Renal cortex interstitium (tissue), 11 donors: Measurements from ENCODE around the gene SH2D4B. TPM values are rescaled to one million over a fixed set of nuclear protein-coding genes. Genes with fewer than 3 reads are reported as not detected.

ENCODE experiments used
- DNase-seq, 11 donors: peaks; one replicate each; pipeline ENCODE4 v3.0.0-alpha.2; 2013; ENCODE audit warnings: low read depth in 9 of 11, low spot score in 4 of 11; ENCODE audit errors: extremely low read depth in 1 of 11
- polyA plus RNA-seq, 3 donors: library from polyadenylated mRNA; unstranded; fragments of 120-200 nt; gene quantifications; one replicate each; pipeline ENCODE4 v1.2.1, GENCODE V29; 2013; ENCODE audit not compliant: insufficient read length in 3 of 3

The SH2D4B gene
- polyA plus RNA-seq, 3 donors = 0.17 to 0.26 (median 0.20) TPM

- no peak for DNase-seq
These were observed 71.0 kb downstream of the SH2D4B start for GRCh38 chr10:80608706-80609105.

DNA sequence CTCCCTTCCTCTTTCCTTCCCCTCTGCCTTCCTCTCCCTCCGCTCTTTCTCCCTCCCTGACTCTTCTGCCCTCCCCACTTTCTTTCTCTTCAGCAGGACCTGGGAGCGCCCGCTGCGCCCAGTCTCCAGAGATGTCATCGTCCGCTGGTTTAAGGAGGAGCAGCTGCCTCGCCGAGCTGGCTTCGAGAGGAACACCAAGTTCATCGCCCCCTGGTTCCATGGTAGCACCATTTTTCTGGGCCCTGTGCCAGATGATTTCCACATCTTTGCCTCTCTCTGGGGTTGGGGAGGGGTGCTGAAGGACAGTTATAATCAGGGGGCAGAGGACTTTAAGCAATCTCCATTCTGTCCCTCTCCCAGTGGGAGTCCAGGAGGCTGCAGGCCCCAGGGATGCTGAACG lies 71.6 kb downstream of the SH2D4B start:
- DNase-seq = no peak

GRCh38 chr10:80611481-80612185 lies 73.9 kb downstream of the SH2D4B start:
- peak in 1 of 11 donors; percentile 18 for DNase-seq

- no peak for DNase-seq
These were observed 74.6 kb downstream of the SH2D4B start for GRCh38 chr10:80612261-80612660.

DNA sequence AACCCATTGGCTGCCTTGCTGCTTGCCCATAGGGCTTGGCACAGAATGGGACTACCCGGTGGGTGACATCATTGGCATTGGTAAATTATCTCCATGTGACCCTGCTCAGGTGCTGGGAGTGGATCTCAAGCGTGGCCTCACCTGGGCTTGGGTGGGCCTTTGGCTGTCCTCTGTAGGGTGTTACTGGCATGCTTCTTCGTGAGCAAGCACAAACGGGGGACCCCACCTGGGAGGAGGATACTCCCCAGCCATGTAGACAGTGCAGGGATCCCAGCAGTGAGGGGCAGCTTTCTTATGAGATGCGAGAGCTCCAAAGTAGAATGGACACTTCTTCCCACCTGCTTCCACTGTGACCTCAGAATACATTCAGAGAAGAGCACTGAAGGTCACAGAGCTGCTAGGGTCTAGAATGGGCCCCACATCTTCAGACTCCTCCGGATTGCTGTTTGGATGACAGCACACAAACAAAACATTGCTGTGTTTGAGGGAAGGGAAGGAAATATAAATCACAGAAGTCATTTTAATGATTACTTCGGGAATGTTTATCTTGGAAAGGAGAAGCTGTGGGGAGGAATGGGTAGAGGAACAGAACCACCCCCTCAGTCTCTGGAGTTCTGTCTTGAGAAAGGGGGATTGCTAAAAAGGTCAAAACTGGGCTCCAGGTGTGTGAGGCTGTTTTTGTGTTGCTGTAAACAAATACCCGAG lies 75.9 kb downstream of the SH2D4B start:
- DNase-seq = peak in 2 of 11 donors; percentile 20 to 35

- DNase-seq = no peak
These were observed 77.1 kb downstream of the SH2D4B start for GRCh38 chr10:80614576-80615416.

GRCh38 chr10:80617807-80618206 lies 80.1 kb downstream of the SH2D4B start:
- DNase-seq = no peak

DNA sequence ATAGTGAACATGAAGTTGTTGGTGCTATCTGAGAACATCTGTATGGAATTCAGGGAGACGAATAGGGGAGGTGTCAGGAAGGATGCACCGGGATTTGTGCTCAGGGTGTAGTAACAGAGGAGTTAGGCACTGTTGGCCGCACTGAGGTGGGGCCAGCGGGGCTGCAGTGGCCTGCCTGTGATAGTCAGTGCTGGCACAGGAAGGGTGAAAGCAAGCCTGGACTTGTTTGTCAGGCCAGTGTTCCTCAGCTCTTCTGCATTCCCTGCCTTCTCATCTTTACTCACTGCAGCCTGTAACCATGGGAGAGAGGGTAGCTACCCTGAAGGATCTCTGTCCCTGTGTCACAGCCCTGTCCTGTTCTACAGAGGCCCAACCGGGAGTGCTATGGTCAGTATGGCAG lies 81.3 kb downstream of the SH2D4B start:
- no peak for DNase-seq

- no peak for DNase-seq
These were observed 84.5 kb downstream of the SH2D4B start for GRCh38 chr10:80622153-80622552.

GRCh38 chr10:80630324-80630723 lies 92.6 kb downstream of the SH2D4B start:
- no peak for DNase-seq

GRCh38 chr10:80632742-80633141 lies 95.0 kb downstream of the SH2D4B start:
- no peak for DNase-seq

GRCh38 chr10:80633383-80633860 lies 95.7 kb downstream of the SH2D4B start:
- no peak for DNase-seq

DNA sequence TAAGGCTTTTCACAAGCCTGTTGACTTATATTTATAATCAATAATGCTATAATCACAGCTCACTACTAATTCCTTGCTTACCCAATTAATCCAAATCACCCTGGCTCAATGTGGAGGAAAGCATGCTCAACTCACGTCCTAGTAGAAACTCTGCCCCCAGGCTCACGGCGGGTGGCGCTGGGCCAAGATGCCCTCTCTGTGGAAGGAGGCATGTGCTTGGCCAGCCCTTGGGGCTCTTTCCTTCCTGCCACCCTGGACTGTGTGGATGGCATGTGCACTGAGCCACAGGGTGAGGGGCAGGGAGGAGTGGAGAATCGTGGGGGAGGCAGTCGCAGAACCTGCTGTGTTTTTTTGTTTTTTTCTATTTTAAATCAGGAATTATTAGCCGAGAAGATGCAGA lies 96.2 kb downstream of the SH2D4B start:
- no peak for DNase-seq

DNA sequence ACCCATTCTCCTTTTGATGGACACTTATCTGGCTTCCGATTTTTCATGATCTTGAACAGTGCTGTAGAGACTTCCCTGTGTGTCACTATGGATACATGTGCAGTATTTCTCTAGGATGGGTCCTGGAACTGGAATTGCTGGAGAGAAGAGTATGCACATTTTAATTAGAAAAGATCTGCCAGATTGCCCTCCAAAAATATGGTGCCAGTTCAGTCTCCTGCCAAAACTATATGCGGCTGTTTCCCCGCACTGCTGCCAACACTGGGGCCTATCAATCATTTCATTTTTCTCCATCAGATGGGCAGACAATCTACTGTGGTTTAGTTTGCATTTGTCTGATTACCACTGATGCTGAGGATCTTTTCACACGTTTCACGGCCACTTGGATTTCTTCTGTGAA lies 105.0 kb downstream of the SH2D4B start:
- no peak for DNase-seq

- peak in 3 of 11 donors; percentile 16 to 54 (median 44) for DNase-seq
These were observed 108.7 kb downstream of the SH2D4B start for GRCh38 chr10:80646366-80646765.

- DNase-seq = peak in 1 of 11 donors; percentile 15
These were observed 109.6 kb downstream of the SH2D4B start for GRCh38 chr10:80647173-80647833.

- DNase-seq = no peak
These were observed 110.4 kb downstream of the SH2D4B start for GRCh38 chr10:80648106-80648505.

- DNase-seq = no peak
These were observed 111.5 kb downstream of the SH2D4B start for GRCh38 chr10:80649183-80649582.

GRCh38 chr10:80655898-80656297 lies 118.2 kb downstream of the SH2D4B start:
- DNase-seq = no peak
